ENCODE measurements around the gene CAPS. TPM values are rescaled to one million over a fixed set of nuclear protein-coding genes. Genes with fewer than 3 reads are reported as not detected.

Gene CAPS
- total and polyA plus RNA-seq, 7 donors: 3.6 to 18.6 (median 8.4) TPM

DNA sequence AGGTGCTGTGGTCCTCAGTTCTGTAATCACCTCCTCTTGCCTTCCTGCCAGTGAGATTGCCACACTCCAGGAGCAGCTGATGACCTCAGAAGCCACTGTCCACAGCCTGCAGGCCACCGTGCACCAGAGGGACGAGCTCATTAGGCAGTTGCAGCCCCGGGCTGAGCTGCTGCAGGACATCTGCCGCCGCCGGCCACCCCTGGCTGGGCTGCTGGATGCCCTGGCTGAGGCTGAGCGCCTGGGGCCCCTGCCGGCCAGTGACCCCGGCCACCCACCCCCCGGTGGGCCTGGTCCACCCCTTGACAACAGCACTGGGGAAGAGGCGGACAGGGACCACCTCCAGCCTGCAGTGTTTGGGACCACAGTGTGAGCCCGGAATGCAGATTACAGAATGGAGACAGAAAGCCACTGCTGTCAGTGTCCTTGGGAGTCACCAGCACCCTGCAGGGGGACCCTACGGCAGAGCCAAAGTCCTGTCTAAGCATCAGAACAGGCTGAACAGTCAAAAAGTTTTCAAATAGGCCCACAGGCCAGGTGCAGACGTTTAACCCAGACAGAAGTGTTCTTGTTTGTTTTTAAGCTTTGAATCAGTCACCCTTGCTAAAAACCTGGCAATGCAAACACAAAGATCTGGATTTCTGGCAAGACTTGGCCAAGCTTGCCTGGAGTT is 5.1 kb upstream of the CAPS start:
- DNase-seq: no peak
- 87 to 90% methylated on average over 14 of the region's 14 CpGs for WGBS, 2 donors
- no peak overlapping the region for H3K27ac ChIP-seq
- peaks cover 0 to 17% (median 8%) of the 10 kb centered on the region in 4 donors for H3K36me3 ChIP-seq
- H3K9me3 ChIP-seq: no peaks in the 10 kb centered on the region
- no peak overlapping the region for H3K4me3 ChIP-seq
- no peaks in the 10 kb centered on the region for H3K27me3 ChIP-seq
- intact Hi-C loops (cut with DNase I): loop anchor here (5.0 kb wide), 1 partner anchor 33 kb away; no protein-coding TSS in a partner anchor
- TF ChIP-seq EP300 (IDR thresholded peaks at IDR 0.05): no peak
- TF ChIP-seq, protein P1, sequence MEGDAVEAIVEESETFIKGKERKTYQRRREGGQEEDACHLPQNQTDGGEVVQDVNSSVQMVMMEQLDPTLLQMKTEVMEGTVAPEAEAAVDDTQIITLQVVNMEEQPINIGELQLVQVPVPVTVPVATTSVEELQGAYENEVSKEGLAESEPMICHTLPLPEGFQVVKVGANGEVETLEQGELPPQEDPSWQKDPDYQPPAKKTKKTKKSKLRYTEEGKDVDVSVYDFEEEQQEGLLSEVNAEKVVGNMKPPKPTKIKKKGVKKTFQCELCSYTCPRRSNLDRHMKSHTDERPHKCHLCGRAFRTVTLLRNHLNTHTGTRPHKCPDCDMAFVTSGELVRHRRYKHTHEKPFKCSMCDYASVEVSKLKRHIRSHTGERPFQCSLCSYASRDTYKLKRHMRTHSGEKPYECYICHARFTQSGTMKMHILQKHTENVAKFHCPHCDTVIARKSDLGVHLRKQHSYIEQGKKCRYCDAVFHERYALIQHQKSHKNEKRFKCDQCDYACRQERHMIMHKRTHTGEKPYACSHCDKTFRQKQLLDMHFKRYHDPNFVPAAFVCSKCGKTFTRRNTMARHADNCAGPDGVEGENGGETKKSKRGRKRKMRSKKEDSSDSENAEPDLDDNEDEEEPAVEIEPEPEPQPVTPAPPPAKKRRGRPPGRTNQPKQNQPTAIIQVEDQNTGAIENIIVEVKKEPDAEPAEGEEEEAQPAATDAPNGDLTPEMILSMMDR (IDR thresholded peaks at IDR 0.05): no peak
- TF ChIP-seq POLR2A (IDR thresholded peaks at IDR 0.05): no peak
- TF ChIP-seq POLR2AphosphoS5 (IDR thresholded peaks at IDR 0.05): no peak
- H3K4me1 ChIP-seq: peaks cover 0 to 22% (median 17%) of the 10 kb centered on the region in 4 donors

GRCh38 chr19:5910638-5910907 is 3.5 kb upstream of the CAPS start:
- no peak overlapping the region for H3K4me3 ChIP-seq
- no peaks in the 10 kb centered on the region for H3K27me3 ChIP-seq
- TF ChIP-seq POLR2A (IDR thresholded peaks at IDR 0.05): no peak
- TF ChIP-seq EP300 (IDR thresholded peaks at IDR 0.05): no peak
- TF ChIP-seq POLR2AphosphoS5 (IDR thresholded peaks at IDR 0.05): no peak
- 89 to 90% methylated on average over 1 of the region's 1 CpG for WGBS, 2 donors
- H3K27ac ChIP-seq: no peak overlapping the region
- intact Hi-C loops (cut with DNase I): no loop called here
- DNase-seq: no peak
- no peaks in the 10 kb centered on the region for H3K9me3 ChIP-seq
- peaks cover 4 to 28% (median 10%) of the 10 kb centered on the region in 4 donors for H3K36me3 ChIP-seq
- peaks cover 0 to 29% (median 26%) of the 10 kb centered on the region in 4 donors for H3K4me1 ChIP-seq

DNA sequence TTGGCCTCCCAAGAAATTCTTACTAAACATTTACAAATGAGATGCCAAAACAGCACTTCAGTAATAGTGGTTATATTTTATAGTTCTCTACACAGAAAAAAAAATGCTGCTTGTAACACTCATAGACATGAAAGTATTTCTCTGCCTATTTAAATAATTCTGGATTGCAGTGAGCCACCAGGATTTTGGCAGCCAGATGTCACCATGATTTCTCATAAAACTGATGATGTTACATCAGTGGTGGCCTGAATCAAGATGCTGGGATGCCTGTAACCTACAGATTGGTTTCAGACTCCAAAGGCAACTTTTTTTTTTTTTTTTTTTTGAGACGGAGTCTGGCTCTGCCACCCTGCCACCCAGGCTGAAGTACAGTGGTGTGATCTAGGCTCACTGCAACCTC is 2.7 kb upstream of the CAPS start:
- Histone ChIP-seq H3K36me3 (peaks cover 4 to 36% (median 17%) of the 10 kb centered on the region in 4 donors), H3K27me3 (no peaks in the 10 kb centered on the region), H3K9me3 (no peaks in the 10 kb centered on the region), H3K27ac (peak overlapping the region in 1 of 4 donors; percentile 16), H3K4me3 (no peak overlapping the region), H3K4me1 (peaks cover 0 to 21% (median 20%) of the 10 kb centered on the region in 4 donors)
- intact Hi-C loops (cut with DNase I): no loop called here
- TF ChIP-seq EP300 (IDR thresholded peaks at IDR 0.05): no peak
- TF ChIP-seq, protein P1 (IDR thresholded peaks at IDR 0.05): no peak
- TF ChIP-seq POLR2A (IDR thresholded peaks at IDR 0.05): no peak
- TF ChIP-seq POLR2AphosphoS5 (IDR thresholded peaks at IDR 0.05): no peak
- no peak for DNase-seq
- WGBS, 2 donors: 67 to 97% methylated on average over 1 of the region's 1 CpG

DNA sequence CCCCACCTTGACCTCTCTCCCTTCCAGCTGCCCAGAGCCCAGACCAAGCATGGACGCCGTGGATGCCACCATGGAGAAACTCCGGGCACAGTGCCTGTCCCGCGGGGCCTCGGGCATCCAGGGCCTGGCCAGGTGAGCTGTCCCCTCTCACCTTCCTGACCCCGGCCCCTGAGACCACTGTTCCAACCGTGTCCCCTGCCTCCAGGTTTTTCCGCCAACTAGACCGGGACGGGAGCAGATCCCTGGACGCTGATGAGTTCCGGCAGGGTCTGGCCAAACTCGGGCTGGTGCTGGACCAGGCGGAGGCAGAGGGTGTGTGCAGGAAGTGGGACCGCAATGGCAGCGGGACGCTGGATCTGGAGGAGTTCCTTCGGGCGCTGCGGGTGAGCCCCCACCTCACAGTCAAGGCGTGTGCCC is 312 bp downstream of the CAPS start:
- H3K9me3 ChIP-seq: no peaks in the 10 kb centered on the region
- no peak for DNase-seq
- no peaks in the 10 kb centered on the region for H3K27me3 ChIP-seq
- peaks cover 0 to 21% (median 18%) of the 10 kb centered on the region in 4 donors for H3K4me1 ChIP-seq
- no peak for TF ChIP-seq POLR2A (IDR thresholded peaks at IDR 0.05)
- TF ChIP-seq EP300 (IDR thresholded peaks at IDR 0.05): no peak
- TF ChIP-seq, protein P1 (IDR thresholded peaks at IDR 0.05): no peak
- TF ChIP-seq POLR2AphosphoS5 (IDR thresholded peaks at IDR 0.05): no peak
- intact Hi-C loops (cut with DNase I): no loop called here
- no peak overlapping the region for H3K4me3 ChIP-seq
- 14 to 73% methylated on average over 22 of the region's 22 CpGs for WGBS, 2 donors
- peaks cover 29 to 58% (median 43%) of the 10 kb centered on the region in 4 donors for H3K36me3 ChIP-seq
- peak overlapping the region; percentile 43 to 78 (median 66) for H3K27ac ChIP-seq

- H3K36me3 ChIP-seq: peaks cover 30 to 58% (median 46%) of the 10 kb centered on the region in 4 donors
- peaks cover 0 to 21% (median 18%) of the 10 kb centered on the region in 4 donors for H3K4me1 ChIP-seq
- H3K27ac ChIP-seq: peak overlapping the region; percentile 43 to 78 (median 66)
- 25 to 74% methylated on average over 42 of the region's 42 CpGs for WGBS, 2 donors
- H3K4me3 ChIP-seq: no peak overlapping the region
- no peaks in the 10 kb centered on the region for H3K27me3 ChIP-seq
- no peak for TF ChIP-seq POLR2A (IDR thresholded peaks at IDR 0.05)
- TF ChIP-seq, protein P1 (IDR thresholded peaks at IDR 0.05): no peak
- TF ChIP-seq EP300 (IDR thresholded peaks at IDR 0.05): no peak
- TF ChIP-seq POLR2AphosphoS5 (IDR thresholded peaks at IDR 0.05): no peak
- DNase-seq: no peak
- intact Hi-C loops (cut with DNase I): no loop called here
- no peaks in the 10 kb centered on the region for H3K9me3 ChIP-seq
These were observed 1.1 kb downstream of the CAPS start for GRCh38 chr19:5914946-5915781.
